Fibroblast of the aortic adventitia (primary cell): ENCODE results near the gene PRKCD. TPM values are rescaled to one million over a fixed set of nuclear protein-coding genes. Genes with fewer than 3 reads are reported as not detected.

Source experiments
- DNase-seq: peaks from one replicate; pipeline ENCODE4 v3.0.0-alpha.2; 2010; ENCODE audit warnings: low read depth
- H3K4me3 ChIP-seq: 2 replicates; pipeline ENCODE4 v1.5.1; 2011; ENCODE audit warnings: low read depth, mild to moderate bottlenecking, control low read depth, low read length, moderate library complexity
- CTCF ChIP-seq: IDR thresholded peaks from 2 replicates; pipeline ENCODE4 v1.5.1; 2011; ENCODE audit warnings: mild to moderate bottlenecking, low read length, control low read depth, inconsistent platforms; ENCODE audit not compliant: insufficient read depth
- total RNA-seq: library from RNA; depleted of rRNA; stranded (reverse); fragments of >200 nt; gene quantifications from 2 replicates; pipeline ENCODE4 v1.2.3, GENCODE V29; 2012; ENCODE audit warnings: low replicate concordance

PRKCD gene
- total RNA-seq, 1 donor, result 2.9 TPM

GRCh38 chr3:53185761-53186465 is 24.9 kb downstream of the PRKCD start:
- no peak for TF ChIP-seq CTCF
- H3K4me3 ChIP-seq, result no peak overlapping the region
- DNase-seq, result no peak

GRCh38 chr3:53186726-53187125 is 25.7 kb downstream of the PRKCD start:
- no peak overlapping the region for H3K4me3 ChIP-seq
- no peak for TF ChIP-seq CTCF
- no peak for DNase-seq

- no peak overlapping the region for H3K4me3 ChIP-seq
- peak; percentile 12 for DNase-seq
- TF ChIP-seq CTCF, result no peak
Measured at GRCh38 chr3:53187430-53187829, 26.4 kb downstream of the PRKCD start.

DNA sequence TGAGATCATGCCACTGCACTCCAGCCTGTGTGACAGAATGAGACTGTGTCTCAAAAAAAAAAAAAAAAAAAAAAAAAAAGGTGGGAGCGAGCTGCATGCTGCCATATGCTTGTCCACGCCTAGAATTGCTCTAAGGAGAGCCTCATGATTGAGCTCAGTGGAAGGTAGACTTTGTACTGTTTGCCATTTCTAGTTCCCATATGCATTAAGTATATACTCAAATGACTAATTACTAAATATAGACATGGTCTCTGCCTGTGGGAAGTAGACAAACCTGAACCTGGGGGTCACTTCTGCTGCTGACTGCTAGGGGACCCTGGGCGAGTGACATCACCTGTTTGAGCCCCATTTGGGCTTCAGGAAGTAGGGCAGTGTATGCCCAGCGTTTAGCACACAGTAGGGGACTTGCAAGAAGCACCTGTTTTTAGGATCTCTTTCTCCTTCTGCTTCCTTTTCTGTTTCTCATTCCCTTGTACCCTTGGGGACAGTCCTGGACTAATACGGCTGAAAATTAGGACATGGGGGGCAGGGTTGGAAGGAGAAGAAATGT is 27.2 kb downstream of the PRKCD start:
- no peak for DNase-seq
- TF ChIP-seq CTCF, result no peak

DNA sequence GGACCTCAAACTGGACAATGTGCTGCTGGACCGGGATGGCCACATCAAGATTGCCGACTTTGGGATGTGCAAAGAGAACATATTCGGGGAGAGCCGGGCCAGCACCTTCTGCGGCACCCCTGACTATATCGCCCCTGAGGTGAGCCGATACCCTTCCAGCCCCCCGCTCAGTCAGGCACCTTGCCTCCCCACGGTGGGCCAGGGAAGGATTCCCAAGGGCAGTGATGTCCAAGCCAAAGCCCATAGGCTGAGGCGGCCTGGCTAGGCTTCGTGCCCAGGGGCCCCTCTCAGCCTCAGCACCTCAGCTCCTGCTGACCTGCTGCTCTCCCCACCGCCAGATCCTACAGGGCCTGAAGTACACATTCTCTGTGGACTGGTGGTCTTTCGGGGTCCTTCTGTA is 27.7 kb downstream of the PRKCD start:
- TF ChIP-seq CTCF, result no peak
- H3K4me3 ChIP-seq, result no peak overlapping the region
- no peak for DNase-seq

More for the DNA sequence above, 27.2 kb downstream of the PRKCD start:
- H3K4me3 ChIP-seq, result no peak overlapping the region

DNA sequence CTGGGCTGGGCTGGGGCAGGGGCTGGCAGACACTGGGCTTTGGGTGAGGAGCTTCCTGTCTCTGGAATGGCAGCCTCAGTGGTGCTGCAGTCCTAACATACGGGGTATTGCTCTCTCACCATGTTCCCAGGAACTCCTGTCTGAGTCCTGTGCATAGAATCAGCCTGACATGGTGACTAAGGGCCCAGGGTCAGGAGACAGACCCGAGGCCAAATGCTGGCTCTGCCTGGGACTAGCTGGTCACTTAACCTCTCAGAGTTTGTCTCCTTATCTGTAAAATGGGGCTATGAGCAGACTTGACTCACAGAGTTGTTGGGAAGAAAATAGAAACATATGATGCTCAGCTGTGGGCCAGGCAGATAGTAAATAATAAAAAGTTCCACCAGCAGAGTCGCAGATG is 28.3 kb downstream of the PRKCD start:
- DNase-seq, result no peak
- no peak overlapping the region for H3K4me3 ChIP-seq
- TF ChIP-seq CTCF, result no peak
